D721Med (cell line): Measurements from ENCODE around the gene BABAM1.

Experiments
- DNase-seq: peaks from one replicate; pipeline ENCODE4 v3.0.0; 2011; ENCODE audit warnings: low spot score; ENCODE audit not compliant: insufficient read length
- FAIRE-seq: peaks from 2 replicates; lab custom pipeline; 2011; peaks lifted over from hg19 to GRCh38; lab: Jason Lieb, UNC
- TF ChIP-seq, protein P1 (sequence below): IDR thresholded peaks from 2 replicates; pipeline ENCODE4 v1.5.1; 2012; ENCODE audit warnings: mild to moderate bottlenecking, control low read depth; ENCODE audit not compliant: insufficient read depth; ENCODE audit errors: missing control alignments

BABAM1 gene

DNA sequence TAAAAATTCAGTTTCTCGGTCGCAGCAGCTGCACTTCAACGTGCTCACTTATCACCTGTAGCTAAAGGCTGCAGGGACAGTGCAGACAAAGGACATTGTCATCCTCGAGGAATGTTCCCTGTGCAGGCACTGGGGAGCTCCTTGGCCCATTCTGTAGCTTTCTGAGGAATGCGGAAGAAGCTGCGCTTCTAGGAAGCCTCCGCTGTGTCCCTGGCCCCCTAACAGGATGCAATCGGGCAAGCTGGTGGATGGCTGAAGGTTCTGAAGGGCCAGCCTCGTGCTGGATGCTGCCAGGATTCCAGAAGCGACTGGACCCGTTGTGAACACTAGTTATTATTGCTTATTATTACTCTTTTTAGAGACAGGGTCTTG is 59.3 kb downstream of the BABAM1 start:
- FAIRE-seq (no peak), DNase-seq (no peak)
- TF ChIP-seq, protein P1, sequence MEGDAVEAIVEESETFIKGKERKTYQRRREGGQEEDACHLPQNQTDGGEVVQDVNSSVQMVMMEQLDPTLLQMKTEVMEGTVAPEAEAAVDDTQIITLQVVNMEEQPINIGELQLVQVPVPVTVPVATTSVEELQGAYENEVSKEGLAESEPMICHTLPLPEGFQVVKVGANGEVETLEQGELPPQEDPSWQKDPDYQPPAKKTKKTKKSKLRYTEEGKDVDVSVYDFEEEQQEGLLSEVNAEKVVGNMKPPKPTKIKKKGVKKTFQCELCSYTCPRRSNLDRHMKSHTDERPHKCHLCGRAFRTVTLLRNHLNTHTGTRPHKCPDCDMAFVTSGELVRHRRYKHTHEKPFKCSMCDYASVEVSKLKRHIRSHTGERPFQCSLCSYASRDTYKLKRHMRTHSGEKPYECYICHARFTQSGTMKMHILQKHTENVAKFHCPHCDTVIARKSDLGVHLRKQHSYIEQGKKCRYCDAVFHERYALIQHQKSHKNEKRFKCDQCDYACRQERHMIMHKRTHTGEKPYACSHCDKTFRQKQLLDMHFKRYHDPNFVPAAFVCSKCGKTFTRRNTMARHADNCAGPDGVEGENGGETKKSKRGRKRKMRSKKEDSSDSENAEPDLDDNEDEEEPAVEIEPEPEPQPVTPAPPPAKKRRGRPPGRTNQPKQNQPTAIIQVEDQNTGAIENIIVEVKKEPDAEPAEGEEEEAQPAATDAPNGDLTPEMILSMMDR, result no peak

DNA sequence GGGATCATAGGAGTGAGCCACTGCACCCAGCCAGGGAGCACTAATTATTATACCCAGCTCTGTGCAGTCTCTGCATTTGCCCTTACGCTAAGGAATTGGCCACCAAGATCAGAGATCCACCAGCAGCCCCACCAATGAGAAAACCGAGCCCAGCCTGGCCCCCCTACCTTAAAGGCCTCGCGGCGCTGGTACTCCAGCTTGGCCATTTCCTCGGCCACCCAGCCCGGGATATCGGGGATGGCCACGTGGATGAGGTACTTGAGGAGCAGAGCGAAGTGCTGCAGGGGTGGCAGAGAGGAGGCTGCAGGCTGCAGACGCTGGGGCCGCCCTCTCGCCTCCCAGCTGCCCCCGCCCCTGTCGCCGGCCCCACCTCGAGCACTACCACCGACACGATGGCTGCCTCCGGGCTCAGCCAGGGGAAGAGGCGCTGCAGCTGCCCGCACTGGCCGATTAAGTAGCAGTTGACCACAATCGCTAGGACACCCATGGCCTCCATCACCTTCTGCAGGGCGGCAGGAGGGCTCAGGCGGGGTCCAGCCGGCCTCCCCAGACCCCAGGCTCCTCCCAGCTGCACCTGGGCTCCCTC is 59.9 kb downstream of the BABAM1 start:
- FAIRE-seq (no peak), DNase-seq (no peak)
- TF ChIP-seq, protein P1, result no peak

DNA sequence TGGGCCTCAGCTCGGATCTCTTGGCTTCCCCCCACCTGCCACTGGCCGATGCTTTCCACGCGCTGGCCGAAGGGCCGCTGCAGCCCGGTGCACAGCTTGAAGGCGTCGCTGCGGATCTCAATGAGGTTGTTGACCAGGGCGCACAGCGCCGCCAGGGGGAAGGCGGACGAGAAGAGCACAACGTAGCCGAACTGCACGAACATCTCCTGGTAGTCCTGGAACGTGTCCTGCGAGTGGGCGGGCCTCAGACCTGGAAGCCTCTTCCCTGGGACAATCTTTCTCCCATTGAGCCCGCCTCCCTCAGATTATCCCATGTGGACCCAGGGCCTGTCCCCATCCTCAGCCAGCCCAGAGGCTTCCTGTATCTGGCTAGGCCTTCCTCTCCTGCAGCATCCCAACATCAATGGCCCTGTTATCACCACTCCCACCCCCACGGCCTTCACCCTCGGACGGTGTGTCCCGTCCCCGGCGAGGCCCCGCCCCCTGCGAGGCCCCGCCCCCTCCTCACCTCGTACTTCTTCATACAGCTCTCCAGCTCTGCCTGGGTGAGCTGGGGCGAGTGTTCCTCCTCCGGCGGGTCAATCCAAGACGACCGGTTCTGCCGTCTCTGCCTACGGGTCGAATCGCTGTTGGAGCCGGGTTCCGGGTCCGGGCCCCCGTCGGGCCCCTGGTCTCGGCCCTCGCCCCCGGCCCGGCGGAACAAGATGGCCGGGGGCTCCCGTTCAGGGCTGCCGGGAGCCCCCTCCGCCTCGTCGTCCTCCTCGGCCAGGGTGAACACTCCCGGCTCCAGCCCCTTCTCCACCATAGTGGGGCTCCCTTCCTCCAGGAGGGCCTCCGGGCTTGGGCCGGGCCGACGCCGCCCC is 60.6 kb downstream of the BABAM1 start:
- DNase-seq (no peak), FAIRE-seq (no peak)
- TF ChIP-seq, protein P1, result no peak
